Endodermal cell (in vitro differentiated cells): Measurements from ENCODE around the gene TNFRSF14. TPM values are rescaled to one million over a fixed set of nuclear protein-coding genes. Genes with fewer than 3 reads are reported as not detected.

Source experiments
- DNase-seq: peaks from one replicate; pipeline ENCODE4 v3.0.0-alpha.2; 2017
- H3K27ac ChIP-seq: 2 replicates; pipeline ENCODE4 v1.5.1; 2013; ENCODE audit warnings: mild to moderate bottlenecking, low read depth, low read length, moderate library complexity
- H3K27me3 ChIP-seq: 2 replicates; pipeline ENCODE4 v1.6.1; 2013; ENCODE audit warnings: mild to moderate bottlenecking, low read length, moderate library complexity; ENCODE audit not compliant: insufficient read depth, control insufficient read depth, poor library complexity, severe bottlenecking
- H3K36me3 ChIP-seq: 2 replicates; pipeline ENCODE4 v1.7.0; 2013; ENCODE audit warnings: mild to moderate bottlenecking, low read length, moderate library complexity; ENCODE audit not compliant: control insufficient read depth, insufficient read depth
- H3K4me1 ChIP-seq: one replicate; pipeline ENCODE4 v1.7.0; 2013; ENCODE audit warnings: low read length; ENCODE audit not compliant: control insufficient read depth, insufficient read depth
- H3K4me3 ChIP-seq: 2 replicates; pipeline ENCODE4 v1.5.1; 2013; ENCODE audit warnings: mild to moderate bottlenecking, low read length, moderate library complexity
- H3K9ac ChIP-seq: 2 replicates; pipeline ENCODE4 v1.6.1; 2013; ENCODE audit warnings: mild to moderate bottlenecking, low read length, moderate library complexity; ENCODE audit not compliant: poor library complexity, severe bottlenecking; ENCODE audit errors: extremely low read depth
- H3K9me3 ChIP-seq: 2 replicates; pipeline ENCODE4 v1.6.1; 2013; ENCODE audit warnings: mild to moderate bottlenecking, low read length, moderate library complexity; ENCODE audit not compliant: control insufficient read depth
- H3K27ac Mint-ChIP-seq: 2 replicates; pipeline ENCODE4 v1.8.0; 2020; ENCODE audit warnings: mixed read lengths
- H3K27me3 Mint-ChIP-seq: 2 replicates; pipeline ENCODE4 v1.8.0; 2021; ENCODE audit warnings: mild to moderate bottlenecking, mixed read lengths; ENCODE audit not compliant: insufficient read depth
- H3K36me3 Mint-ChIP-seq: 2 replicates; pipeline ENCODE4 v1.8.0; 2020; ENCODE audit warnings: low read depth, mixed read lengths
- H3K4me1 Mint-ChIP-seq: 2 replicates; pipeline ENCODE4 v1.8.0; 2020; ENCODE audit warnings: mixed read lengths
- H3K4me3 Mint-ChIP-seq: 2 replicates; pipeline ENCODE4 v1.8.0; 2020; ENCODE audit warnings: mild to moderate bottlenecking, moderate library complexity, mixed read lengths
- H3K9me3 Mint-ChIP-seq: 2 replicates; pipeline ENCODE4 v1.8.0; 2020; ENCODE audit warnings: mild to moderate bottlenecking, mixed read lengths
- WGBS, 2 experiments: methylation state at CpG; one replicate each; pipeline versions ENCODE4 v1.1.5 to v1.1.7; 2013; ENCODE audit warnings: missing lambda C conversion rate in 2 of 2, mixed read lengths in 1 of 2; ENCODE audit not compliant: insufficient coverage in 1 of 2, insufficient read length in 1 of 2; 5-methylcytosine and 5-hydroxymethylcytosine counted together
- total RNA-seq, 2 donors: library from RNA; stranded (reverse); fragmentation: NEBNext Ultra II Directional in 1 of 2; extraction: Animal tissue kit (Norgen Biotek cat#: 25700) in 1 of 2; gene quantifications; 2 replicates in 1 of 2; 3 replicates in 1 of 2; pipeline ENCODE4 v1.2.1, GENCODE V29; 2021
- TF ChIP-seq, protein P1 (sequence below): fragments of 200-600 bp; sonication (generic); conservative IDR thresholded peaks from 2 replicates; pipeline ENCODE4 v1.5.0; 2021; ENCODE audit warnings: antibody characterized with exemption, mild to moderate bottlenecking

TNFRSF14 gene
- total RNA-seq, 2 donors from 2014 or later = 0.29 to 0.46 TPM

DNA sequence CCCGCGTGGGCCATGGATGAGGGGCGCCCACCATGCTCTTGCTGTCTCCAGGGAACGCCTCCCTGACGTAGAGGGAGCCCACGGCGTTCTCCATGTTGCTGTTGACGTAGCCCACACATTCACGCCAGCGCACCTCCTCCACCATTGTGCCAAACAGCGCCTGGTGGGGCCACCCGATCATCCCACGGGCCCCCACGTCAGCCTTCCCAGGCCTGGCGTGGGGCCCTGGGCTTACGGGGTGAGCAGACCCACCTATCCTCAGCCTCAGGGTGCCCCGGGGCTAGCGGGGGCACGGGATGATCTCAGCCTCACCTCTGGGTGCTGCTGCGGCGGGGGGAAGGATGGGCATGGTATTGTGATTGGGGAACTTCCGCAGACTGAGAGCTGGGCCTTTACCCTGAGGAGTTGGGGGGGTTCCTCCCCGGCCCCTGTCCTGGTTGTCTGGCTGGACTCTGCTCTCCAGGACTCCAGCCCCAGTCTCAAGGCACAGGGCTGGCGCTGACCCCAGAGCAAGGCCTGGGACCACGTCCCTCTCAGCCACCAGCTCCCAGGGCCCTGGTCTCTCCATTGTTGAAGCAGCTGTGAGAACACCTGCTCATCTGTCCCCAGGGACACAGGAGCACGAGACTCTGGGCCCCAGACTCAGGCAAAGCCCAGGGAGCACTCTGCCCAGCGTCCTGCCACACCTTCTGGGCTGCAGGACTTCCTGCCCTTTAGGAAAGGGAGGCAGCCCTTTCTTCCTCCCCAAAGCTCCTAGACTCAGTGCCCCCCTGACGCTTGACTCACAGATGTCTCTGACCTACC, 40.6 kb downstream of the TNFRSF14 start:
- WGBS, 2 experiments = 92 to 97% methylated on average over 13 to 28 of the region's 28 CpGs
- Mint-ChIP-seq H3K27ac (no peak overlapping the region), H3K4me3 (no peak overlapping the region), H3K9me3 (peaks cover 10% of the 10 kb centered on the region), H3K4me1 (peaks cover 2% of the 10 kb centered on the region), H3K36me3 (no peaks in the 10 kb centered on the region), H3K27me3 (peaks cover 2% of the 10 kb centered on the region)
- Histone ChIP-seq H3K9ac (no peak overlapping the region), H3K9me3 (no peaks in the 10 kb centered on the region), H3K27me3 (no peaks in the 10 kb centered on the region), H3K27ac (no peak overlapping the region), H3K4me1 (no peaks in the 10 kb centered on the region), H3K4me3 (no peak overlapping the region), H3K36me3 (no peaks in the 10 kb centered on the region)
- peak; percentile 32 for DNase-seq
- TF ChIP-seq, protein P1, sequence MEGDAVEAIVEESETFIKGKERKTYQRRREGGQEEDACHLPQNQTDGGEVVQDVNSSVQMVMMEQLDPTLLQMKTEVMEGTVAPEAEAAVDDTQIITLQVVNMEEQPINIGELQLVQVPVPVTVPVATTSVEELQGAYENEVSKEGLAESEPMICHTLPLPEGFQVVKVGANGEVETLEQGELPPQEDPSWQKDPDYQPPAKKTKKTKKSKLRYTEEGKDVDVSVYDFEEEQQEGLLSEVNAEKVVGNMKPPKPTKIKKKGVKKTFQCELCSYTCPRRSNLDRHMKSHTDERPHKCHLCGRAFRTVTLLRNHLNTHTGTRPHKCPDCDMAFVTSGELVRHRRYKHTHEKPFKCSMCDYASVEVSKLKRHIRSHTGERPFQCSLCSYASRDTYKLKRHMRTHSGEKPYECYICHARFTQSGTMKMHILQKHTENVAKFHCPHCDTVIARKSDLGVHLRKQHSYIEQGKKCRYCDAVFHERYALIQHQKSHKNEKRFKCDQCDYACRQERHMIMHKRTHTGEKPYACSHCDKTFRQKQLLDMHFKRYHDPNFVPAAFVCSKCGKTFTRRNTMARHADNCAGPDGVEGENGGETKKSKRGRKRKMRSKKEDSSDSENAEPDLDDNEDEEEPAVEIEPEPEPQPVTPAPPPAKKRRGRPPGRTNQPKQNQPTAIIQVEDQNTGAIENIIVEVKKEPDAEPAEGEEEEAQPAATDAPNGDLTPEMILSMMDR = no peak

DNA sequence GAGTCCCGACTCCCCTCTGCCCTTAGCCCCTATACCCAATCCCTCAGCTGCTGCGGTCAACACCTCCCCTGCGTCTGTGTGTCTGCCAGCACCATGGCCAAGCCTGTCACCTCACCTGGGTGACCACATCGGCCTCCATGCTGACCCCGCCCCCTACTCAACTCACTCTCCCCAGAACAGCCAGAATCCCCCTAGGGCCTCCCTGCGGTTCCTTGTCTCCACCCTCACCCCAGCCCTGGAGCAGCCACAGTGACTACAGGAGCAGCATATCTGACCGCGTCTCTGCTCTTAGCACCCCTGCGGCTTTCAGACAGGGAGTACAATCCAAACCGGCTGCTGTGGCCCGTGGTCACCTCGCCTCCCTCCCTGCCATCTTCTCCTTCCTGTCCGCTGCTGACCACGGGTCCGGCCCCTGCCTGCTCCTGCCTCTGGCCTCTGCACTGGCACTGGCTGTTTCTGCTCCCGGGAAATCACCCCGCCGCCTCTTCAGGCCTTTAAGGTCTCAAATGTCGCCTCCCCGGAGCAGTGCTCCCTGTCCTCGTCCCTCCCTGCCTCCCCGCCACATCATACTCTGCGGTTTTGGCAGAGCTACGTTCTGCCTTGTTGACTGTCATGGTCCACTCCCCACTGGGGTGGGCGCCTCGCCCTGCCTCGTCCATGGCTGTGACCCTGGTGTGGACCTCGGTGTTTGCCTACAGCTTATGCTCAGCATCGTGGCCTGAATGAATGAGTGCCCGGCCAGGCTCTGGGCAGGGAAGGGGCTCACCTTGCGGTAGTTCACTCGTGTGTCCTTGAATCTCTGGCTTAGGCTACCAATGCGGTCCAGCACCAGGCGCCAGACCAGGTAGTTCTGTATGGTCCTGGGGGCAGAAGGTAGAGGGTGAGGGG, 41.5 kb downstream of the TNFRSF14 start:
- Mint-ChIP-seq H3K36me3 (no peaks in the 10 kb centered on the region), H3K27ac (no peak overlapping the region), H3K9me3 (peaks cover 7% of the 10 kb centered on the region), H3K4me3 (no peak overlapping the region), H3K4me1 (peaks cover 2% of the 10 kb centered on the region), H3K27me3 (peaks cover under 1% of the 10 kb centered on the region)
- Histone ChIP-seq H3K36me3 (no peaks in the 10 kb centered on the region), H3K27ac (no peak overlapping the region), H3K4me3 (no peak overlapping the region), H3K9ac (no peak overlapping the region), H3K9me3 (no peaks in the 10 kb centered on the region), H3K27me3 (no peaks in the 10 kb centered on the region), H3K4me1 (no peaks in the 10 kb centered on the region)
- peak; percentile 42 for DNase-seq
- WGBS, 2 experiments = 83 to 84% methylated on average over 30 to 34 of the region's 34 CpGs
- TF ChIP-seq, protein P1 = no peak

DNA sequence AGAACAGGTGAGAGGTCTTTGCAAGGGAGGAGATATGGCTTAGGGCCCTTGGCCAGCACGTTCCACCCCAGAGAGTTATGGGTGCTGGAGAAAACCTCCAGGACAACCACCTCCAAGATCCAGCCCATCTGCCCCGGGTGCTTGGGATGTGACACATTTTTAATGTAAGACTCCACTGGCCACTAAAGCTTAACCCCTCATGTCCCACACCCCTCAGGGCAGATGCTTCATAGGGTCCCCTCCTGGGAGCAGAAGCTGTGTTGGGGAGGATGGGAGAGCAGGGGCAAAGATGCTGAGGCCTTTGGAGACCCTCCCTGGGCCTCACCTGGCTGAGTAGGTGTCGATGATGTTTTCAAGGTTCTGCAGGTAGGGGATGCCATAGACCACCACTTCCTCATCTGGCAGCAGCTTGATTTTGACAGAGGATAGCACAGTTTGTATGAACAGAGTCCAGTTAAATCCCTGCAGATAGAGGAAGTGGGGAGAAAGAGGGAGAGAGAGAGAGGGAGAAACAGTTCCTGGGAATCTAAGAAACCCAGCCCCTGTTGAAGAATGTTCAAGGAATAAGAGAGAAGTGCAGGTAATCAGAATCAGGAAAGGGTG, 42.3 kb downstream of the TNFRSF14 start:
- WGBS, 2 experiments = 77 to 100% methylated on average over 1 to 3 of the region's 3 CpGs
- Histone ChIP-seq H3K4me1 (no peaks in the 10 kb centered on the region), H3K27ac (no peak overlapping the region), H3K36me3 (no peaks in the 10 kb centered on the region), H3K9me3 (no peaks in the 10 kb centered on the region), H3K4me3 (no peak overlapping the region), H3K27me3 (no peaks in the 10 kb centered on the region), H3K9ac (no peak overlapping the region)
- Mint-ChIP-seq H3K27ac (no peak overlapping the region), H3K36me3 (no peaks in the 10 kb centered on the region), H3K27me3 (peaks cover 2% of the 10 kb centered on the region), H3K4me3 (no peak overlapping the region), H3K9me3 (peaks cover 7% of the 10 kb centered on the region), H3K4me1 (peaks cover 2% of the 10 kb centered on the region)
- DNase-seq = peak; percentile 40
- TF ChIP-seq, protein P1 = peak; percentile 30
